A549 treated with CORT108297 at 1 μM for 4 hours (cell line): ENCODE measurements around the gene GPN2. TPM values are rescaled to one million over a fixed set of nuclear protein-coding genes. Genes with fewer than 3 reads are reported as not detected.

ENCODE experiments used
- total RNA-seq: library from RNA; stranded (reverse); fragments of 200-300 nt; extraction: Qiagen RNA extraction; gene quantifications from 5 replicates; pipeline ENCODE4 v1.2.3, GENCODE V29; 2022

GPN2 gene
- total RNA-seq, result 18.0 to 29.3 TPM (median 28.1 TPM) in 5 replicates

DNA sequence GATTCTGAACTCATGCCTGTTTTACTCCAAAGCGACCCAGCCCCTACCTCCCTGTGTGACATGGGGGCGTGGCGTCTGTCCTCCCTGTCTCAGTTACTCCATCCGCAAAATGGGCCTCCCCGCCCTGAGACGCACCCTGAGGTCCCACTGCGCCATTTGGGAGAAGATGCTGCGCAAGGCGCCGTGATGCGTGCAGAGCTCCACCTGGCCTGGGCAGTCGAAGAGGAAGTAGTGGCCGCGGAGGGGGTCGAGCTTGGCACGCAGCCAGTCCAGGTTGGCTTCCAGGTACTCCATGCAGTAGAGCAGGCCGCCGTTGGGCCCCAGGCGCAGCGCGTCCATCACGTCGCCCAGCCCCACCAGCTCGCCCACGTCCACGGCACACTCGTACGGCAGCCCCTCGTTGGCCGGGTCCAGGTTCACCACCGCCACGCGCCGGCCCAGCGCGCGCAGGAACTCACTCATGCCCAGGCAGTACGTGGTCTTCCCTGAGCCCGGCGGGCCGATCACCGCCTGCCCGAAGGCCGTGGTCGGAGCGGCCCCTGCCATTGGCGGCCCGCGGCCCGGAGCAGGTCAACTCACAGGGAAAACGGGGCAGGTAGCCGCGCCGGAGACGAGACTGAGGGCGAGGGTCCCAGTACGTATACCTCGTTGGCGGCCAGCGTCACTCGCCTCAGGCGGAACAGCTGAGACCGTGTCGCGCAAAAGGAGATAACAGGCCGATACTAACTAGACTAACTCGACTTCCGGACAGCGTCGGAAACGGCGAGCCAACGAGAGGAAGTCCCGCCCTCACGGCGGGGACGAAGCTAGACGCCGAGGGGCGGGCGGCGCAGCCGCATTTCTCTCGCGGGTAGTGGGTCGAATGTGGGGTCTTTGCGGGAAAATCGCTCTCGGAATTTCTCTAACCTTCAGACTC is at the start of gene GPN2:
Gene GPN2 (minus strand): TSS at position 733 of the 916 bp plus-strand sequence. CDS start 187 bp downstream, at position 546.

DNA sequence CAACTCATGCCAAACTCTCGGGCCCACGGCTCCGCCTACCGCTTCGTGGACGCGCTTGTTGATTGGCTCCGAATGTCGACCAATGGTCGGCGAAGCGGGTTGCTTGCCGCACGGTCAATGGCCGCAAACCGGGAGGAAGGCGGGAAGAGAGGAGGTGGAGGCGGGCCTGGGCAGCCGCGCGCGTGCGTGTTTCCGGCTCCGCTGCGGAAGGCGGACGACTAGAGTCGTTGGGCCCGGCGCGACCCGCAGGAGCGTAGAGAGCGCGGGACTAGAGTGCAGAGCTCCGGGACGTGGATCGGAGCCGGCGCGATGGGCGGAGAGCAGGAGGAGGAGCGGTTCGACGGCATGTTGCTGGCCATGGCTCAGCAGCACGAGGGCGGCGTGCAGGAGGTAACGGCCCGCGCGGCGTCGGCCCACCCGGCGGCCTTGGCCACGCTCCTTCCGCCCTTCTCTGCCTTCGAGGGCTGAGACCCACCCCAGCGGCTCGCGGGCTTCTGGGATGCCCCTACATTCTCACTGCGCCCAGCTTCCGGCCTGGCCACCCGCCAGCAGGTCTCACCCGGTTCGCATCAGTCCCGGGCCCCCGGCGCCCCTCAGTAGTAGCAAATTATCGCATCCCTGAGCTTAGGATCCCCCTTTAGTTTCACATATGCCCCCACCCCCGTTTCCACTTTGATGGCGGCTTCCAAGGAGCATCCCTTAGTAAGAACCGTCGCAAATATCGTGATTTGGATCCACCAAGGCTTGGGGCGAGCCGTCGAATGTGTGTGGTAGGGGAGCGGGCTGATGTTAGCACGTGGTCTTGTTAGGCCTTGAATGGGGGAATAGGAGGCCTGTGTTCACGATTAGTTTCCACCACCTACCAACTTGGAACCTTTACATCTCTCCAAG is 31.7 kb upstream of the GPN2 start, which contains the start of gene NUDC:
Gene NUDC (plus strand): TSS at position 204 of the 891 bp plus-strand sequence. CDS start 106 bp downstream, at position 310.

DNA sequence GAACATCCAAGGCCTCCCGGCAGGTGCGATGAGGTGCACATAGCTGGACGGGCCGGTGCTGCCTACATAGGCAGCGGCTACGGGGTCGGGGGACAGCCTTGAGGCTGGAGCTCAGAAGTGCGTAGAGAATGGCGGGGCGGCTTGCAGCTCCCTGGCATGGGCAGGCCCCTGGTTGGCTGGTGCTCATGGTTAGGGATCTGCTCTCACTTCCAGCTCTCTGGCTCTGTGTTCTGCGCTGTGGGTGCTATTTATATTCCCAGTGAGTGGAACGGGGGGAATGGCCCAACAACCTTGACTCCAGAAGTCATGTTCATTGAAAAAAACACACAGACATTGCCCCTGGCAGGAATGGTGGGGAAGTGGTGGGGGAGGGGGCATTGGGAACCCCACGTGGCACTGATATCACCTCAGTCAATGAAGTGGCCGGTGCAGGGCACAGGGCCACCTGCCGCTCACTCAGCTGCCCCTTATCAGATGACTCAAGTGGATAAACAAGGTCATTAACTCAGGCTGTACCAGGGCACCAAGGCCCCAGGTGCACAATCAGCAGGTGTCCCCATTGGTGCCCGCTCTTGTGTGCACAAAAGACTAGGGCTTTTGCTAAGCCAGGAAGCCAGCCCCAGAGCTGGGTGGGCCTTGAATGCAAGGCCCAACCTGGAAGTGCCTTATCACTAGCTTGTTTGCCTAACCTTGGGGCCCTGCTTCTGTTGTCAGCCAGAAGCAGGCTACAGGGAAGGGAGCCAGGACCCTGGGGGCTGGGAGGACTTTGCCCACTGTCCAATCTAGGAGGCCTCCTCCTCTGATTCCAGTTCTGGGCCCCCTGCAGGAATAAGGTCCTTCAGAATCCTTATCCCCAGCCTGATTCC is 23.9 kb upstream of the GPN2 start, which contains the start of gene NR0B2:
Gene NR0B2 (minus strand): TSS at position 222 of the 866 bp plus-strand sequence. CDS start 35 bp downstream, at position 187.

GRCh38 chr1:26900001-26900814 is 10.1 kb upstream of the GPN2 start, which contains the start of gene GPATCH3:
TSS of gene GPATCH3 (minus strand) at chr1:26900467. CDS start at chr1:26900442, 25 bp downstream.

GRCh38 chr1:26862781-26863684 is 27.1 kb downstream of the GPN2 start, which contains the start of gene SFN:
TSS of gene SFN (plus strand) at chr1:26863149. CDS start at chr1:26863213, 64 bp downstream.

GRCh38 chr1:26826261-26827105 is 63.6 kb downstream of the GPN2 start, which contains the start of gene ZDHHC18:
TSS of gene ZDHHC18 (plus strand) at chr1:26826688. CDS start at chr1:26826805, 117 bp downstream.

Other genes with a start within 250 kb of the GPN2 start
- gene ARID1A, start 194.3 kb downstream of the GPN2 start, total RNA-seq, result 30.8 to 32.8 TPM (median 32.5 TPM) in 5 replicates
- 5.8 to 7.4 TPM (median 6.7 TPM) in 5 replicates for gene PIGV, start 102.3 kb downstream of the GPN2 start, total RNA-seq
- 35.5 to 43.5 TPM (median 42.7 TPM) in 5 replicates for gene ZDHHC18, start 63.6 kb downstream of the GPN2 start, total RNA-seq
- gene SFN, start 27.1 kb downstream of the GPN2 start, total RNA-seq, result 478 to 638 TPM (median 601 TPM) in 5 replicates
- 8.9 to 11.8 TPM (median 10.7 TPM) in 5 replicates for gene GPATCH3, start 10.2 kb upstream of the GPN2 start, total RNA-seq
- 0.07 TPM in 1 of 5 replicates, not detected in the others for gene NR0B2, start 23.7 kb upstream of the GPN2 start, total RNA-seq
- gene NUDC, start 31.5 kb upstream of the GPN2 start, total RNA-seq, result 121 to 141 TPM (median 129 TPM) in 5 replicates
- gene KDF1, start 70.2 kb upstream of the GPN2 start, total RNA-seq, result 0.07 to 0.08 TPM in 2 of 5 replicates, not detected in the others
- gene TRNP1, start 103.4 kb upstream of the GPN2 start, total RNA-seq, result 150 to 235 TPM (median 212 TPM) in 5 replicates
- gene TENT5B, start 122.6 kb upstream of the GPN2 start, total RNA-seq, result 0.61 to 1.3 TPM (median 1.1 TPM) in 5 replicates